Measurements from ENCODE around the gene ALDH1L2.
"Not testable (repeated sequence)": the region's sequence is repeated elsewhere in the genome, so short reads cannot be mapped to it uniquely, and the experiment has no call there.

ALDH1L2 gene

DNA sequence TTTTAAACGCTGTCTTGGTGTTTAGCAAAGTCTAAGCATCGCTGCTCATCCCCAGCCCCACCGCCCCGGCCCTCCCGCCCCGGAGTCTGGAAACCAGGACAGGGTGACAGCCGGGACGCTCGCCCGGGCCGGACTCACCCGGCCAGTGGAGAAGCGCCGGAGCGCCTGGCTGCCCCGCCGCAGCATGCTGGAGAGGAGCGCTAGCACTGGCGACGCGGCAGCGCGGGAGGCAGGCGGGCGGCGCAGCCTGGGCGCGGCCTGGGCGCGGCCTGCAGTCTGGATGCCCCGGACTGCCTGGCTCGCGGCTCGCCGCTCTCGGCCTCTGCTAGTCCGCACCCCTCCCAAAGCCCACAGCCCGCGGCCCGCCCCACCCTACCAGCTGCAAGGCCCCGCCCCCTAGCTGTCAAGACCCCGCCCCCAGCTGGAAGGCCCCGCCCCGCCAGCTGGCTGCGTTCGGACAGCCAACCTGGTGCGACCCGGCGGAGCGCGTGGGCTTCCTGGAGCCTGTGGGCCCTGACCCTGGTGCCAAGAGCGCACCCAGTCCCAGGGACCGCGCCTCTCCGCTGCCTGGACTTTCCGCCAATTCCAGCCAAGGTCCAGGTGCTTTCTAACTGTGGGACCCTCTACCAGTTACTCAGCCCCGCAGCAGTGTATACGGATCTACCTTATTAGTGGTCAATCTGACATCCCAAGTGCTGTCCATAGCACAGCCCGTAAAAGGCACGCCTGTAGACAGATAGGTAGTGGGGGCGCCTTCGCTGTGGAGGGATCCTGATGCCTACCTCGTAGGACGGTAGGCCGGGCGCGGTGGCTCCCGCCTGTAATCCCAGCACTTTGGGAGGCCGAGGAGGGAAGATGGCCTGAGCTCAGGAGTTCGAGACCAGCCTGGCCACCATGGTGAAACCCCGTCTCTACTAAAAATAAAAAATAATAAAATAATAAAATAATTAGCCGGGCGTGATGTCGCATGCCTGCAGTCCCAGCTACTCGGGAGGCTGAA is at the start of gene ALDH1L2:
TSS of gene ALDH1L2 (minus strand) at position 208 of the 1,000 bp plus-strand sequence. CDS start at position 186, 22 bp downstream.
- peak; percentile 28 for DNase-seq (ENCODE audit: low spot score)

DNA sequence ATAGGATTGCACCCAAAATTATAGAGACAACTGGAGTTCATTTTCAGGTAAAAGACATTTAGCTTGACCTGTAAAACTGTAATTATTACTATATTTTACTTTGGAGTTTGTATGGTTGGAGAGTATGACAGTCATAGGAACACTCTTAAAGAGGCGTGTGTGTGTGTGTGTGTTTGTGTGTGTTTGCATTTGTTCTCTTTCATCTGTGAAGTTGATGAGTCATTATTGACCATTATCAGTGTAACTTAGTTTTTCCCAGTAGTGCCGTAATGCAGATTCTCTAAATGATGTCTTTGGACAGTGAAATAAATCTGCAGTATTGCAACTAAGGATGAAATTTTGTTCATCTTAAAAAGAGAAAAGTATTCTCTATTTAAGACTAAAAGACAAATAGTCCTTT is 36.3 kb upstream of the ALDH1L2 start:
- peak; percentile 25 for DNase-seq (ENCODE audit: low spot score)

- no peak for DNase-seq (ENCODE audit: low spot score)
Observed at GRCh38 chr12:105116969-105117368, 32.7 kb upstream of the ALDH1L2 start.

GRCh38 chr12:105113094-105113493 is 28.8 kb upstream of the ALDH1L2 start:
- DNase-seq (ENCODE audit: low spot score), result no peak

GRCh38 chr12:105110851-105111250 is 26.6 kb upstream of the ALDH1L2 start:
- no peak for DNase-seq (ENCODE audit: low spot score)

DNA sequence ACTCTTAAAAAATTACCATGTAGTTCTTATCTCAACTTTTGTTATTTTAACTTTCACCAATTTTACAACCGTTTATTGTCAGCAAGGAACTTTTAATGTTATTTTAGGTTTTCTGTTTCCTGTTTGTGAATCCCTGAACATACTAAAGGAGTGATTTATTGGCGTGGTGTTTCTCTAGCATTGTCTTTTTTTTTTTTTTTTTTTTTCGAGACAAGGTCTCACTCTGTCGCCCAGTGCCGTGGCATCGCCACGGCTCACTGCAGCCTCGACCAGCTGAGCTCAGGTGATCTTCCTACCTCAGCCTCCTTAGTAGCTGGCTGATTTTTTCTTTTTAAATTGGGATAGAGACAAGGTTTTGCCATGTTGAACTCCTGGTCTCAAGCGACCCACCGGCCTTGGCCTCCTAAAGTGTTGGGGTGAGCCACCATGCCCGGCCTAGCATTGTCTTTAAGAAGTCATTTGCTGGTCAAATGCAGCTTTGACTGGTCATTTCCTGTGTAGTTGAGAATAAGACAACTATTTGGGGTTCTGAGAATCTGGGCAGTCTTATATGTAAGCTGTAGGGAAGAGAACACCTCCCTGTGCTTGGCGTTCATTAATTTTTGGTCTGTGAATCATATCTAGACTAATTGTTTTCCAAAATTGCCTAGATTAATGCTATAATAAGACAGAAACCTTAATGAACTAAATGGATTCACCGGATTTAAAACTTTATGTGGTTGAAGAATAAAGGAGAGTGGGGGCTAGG is 25.4 kb upstream of the ALDH1L2 start:
- no peak for DNase-seq (ENCODE audit: low spot score)

- peak; percentile 93 for DNase-seq (ENCODE audit: low spot score)
Observed at GRCh38 chr12:105107494-105108371, 23.5 kb upstream of the ALDH1L2 start, which contains the start of gene WASHC4. WASHC4 (plus strand) TSS chr12:105107731; CDS start chr12:105107801, 70 bp downstream.

DNA sequence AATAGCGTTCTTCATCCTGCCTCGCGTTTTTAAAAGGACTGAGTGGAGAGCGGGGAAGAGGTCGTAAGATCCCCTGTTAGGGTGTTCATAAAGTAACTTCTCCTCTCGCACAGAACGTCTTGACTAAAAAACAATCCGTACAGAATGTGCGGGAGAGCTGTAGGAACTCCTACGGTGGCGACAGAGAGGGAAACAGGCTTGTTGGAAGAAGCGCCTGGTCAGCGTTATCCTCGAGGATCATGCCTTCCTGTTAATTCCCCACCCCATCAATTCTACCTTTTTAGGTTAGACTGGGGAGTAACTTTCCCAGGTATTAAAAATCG is 22.9 kb upstream of the ALDH1L2 start:
- DNase-seq (ENCODE audit: low spot score), result no peak

- DNase-seq (ENCODE audit: low spot score), result no peak
Observed at GRCh38 chr12:105106621-105107020, 22.4 kb upstream of the ALDH1L2 start.

DNA sequence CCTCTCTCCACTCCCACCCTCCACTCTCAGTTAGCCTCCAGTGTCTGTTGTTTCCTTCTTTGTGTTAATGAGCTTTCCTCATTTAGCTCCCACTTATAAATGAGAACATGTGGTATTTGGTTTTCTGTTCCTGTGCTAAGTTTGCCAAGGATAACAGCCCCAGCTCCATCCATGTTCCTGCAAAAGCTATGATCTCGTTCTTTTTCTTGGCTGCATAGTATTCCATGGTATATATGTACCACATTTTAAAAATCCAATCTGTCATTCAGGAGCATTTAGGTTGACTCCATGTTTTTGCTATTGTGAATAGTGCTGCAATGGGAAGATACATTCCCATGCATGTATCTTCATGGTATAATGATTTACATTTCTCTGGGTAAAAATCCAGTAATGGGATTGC is 20.5 kb upstream of the ALDH1L2 start:
- DNase-seq (ENCODE audit: low spot score), result no peak

DNA sequence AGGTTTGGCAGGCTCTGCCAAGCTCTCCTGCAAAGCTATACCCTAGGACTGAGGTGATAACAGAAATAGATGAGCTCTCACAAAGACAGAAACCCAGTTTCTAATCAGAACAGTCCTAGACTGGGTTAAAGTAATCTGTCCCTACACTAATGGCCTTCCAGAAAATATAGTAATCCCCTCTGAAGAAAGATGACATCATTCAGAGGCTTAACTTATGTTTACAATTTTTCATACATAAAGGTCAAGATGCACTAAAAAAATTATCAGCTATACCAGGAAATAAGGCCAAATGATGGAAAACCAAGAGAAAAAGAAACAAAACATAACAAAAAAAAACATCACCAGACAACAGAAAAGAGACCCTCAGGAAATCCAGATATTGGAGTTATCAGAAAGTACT is 18.4 kb upstream of the ALDH1L2 start:
- no peak for DNase-seq (ENCODE audit: low spot score)

DNA sequence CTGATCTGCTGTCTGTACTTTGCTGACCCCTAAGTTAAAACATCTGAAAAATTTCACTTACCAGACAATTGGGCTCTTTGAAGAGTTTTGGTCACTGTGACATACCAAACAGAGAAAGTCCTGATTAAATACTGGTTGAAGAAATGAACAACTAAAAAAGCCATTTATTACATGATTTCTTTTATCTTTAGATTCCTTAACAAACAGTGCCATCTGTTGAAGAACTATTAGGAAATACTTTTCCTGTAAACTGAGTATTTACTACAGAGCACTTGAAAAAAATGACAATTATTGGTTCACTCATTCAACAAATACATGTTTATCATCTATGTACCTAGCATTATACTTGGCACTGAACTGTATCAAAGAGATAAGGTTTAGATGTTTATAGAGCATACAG is 16.7 kb upstream of the ALDH1L2 start:
- no peak for DNase-seq (ENCODE audit: low spot score)

DNA sequence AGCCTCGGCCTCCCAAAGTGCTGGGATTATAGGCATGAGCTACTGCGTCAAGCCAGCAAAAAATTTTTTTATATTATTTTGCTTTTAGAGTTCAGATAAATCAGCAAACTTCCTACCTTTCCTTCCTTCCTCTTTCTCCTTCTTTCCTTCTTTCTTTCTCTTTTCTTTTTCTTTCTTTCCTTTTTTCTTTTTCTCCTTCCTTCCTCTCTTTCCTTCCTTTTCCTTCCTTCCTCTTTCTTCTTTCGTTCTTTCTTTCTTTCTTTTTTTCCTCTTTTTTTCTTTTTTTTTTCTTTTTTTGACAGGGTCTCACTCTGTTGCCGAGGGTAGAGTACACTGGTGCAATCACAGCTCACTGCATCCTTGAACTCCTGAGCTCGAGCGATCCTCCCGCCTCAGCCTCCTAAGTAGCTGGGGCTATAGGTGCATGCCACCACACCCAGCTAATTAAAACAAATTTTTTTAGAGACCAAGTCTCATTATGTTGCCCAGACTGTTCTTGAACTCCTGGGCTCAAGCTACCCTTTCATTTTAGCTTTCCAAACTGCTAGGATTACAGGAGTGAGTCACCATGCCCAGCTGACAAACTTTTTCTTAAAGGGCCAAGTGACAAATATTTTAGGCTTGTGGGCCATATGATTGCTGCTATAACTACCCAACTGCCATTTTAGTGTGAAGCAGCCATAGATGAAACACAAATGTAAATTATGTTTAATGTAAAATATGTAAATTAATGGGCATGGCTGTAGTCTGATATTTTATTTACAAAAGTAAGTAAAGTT is 16.1 kb upstream of the ALDH1L2 start:
- DNase-seq (ENCODE audit: low spot score), result no peak

DNA sequence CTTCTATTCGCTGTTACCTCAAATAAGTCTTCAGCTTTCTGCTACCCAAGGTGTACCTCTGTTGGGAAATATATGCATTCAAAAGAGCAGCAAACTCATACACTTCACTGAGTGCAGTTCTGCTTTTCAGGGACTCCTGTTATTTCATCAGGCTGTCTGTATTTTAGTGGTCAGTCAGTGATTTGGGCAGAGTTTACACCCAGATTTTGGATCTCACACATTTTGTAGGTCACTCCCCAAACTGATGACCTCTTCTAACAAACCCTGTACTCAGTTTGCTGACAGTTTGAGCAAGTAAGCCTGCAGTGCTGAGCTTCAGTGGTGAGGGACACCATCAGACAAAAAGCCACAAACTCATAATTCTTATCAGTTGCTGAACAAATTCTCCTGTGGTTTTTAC is 15.1 kb upstream of the ALDH1L2 start:
- no peak for DNase-seq (ENCODE audit: low spot score)

GRCh38 chr12:105095338-105095737 is 11.1 kb upstream of the ALDH1L2 start:
- DNase-seq (ENCODE audit: low spot score), result not testable (repeated sequence)

DNA sequence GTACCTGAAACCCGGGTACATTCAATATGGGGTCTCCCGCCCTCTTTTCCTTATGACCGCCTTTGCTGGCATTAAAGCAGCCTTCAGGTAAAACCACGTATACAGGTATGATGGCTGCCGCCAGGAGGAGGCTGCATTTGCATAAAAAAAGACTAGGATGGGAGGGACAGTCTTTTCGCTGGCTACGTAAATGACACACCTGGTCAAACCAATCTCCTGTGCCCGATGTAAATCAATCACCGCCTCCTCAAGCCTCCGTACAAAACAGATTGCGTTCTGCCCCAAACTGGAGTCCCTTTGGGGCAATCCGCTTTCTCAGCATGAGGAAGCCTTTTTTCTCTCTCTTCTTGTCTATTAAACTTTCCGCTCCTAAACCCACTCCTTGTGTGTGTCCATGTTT is 8.1 kb upstream of the ALDH1L2 start:
- DNase-seq (ENCODE audit: low spot score), result no peak

GRCh38 chr12:105091476-105092206 is 7.4 kb upstream of the ALDH1L2 start:
- DNase-seq (ENCODE audit: low spot score), result no peak

GRCh38 chr12:105090361-105090760 is 6.1 kb upstream of the ALDH1L2 start:
- no peak for DNase-seq (ENCODE audit: low spot score)

- no peak for DNase-seq (ENCODE audit: low spot score)
Observed at GRCh38 chr12:105089817-105090216, 5.6 kb upstream of the ALDH1L2 start.

DNA sequence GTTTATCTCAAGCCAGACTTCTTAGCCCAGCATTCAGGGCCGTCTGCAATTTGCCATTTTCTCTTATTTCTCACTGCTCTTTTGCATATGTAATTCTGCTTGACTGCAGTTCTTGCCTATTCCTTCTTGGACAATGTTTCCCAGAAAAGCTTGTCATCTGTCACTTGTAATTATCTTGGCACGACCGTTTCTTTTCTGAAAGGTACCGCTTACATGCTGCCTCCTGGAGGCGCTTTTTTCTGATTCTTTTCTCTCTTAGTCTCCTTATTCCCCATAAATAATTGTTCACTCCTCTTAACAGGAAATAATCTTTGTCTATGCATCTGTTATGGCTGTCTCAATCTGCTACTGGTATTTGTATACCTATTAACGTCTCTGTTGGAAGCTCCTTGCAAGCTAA is 1.2 kb upstream of the ALDH1L2 start:
- DNase-seq (ENCODE audit: low spot score), result no peak
